H9 (cell line): ENCODE results near the gene PLCG1. TPM values are rescaled to one million over a fixed set of nuclear protein-coding genes. Genes with fewer than 3 reads are reported as not detected.

Source experiments
- DNase-seq: peaks from one replicate; pipeline ENCODE4 v3.0.0-alpha.2; 2017
- H2AFZ ChIP-seq: one replicate; pipeline ENCODE4 v1.6.1; 2013; ENCODE audit warnings: mild to moderate bottlenecking, low read length, control low read depth, moderate library complexity
- H2AK5ac ChIP-seq: 2 replicates; pipeline ENCODE4 v1.6.1; 2013; ENCODE audit warnings: low read length, control low read depth, mixed read lengths; ENCODE audit not compliant: insufficient read length
- H2BK120ac ChIP-seq: one replicate; pipeline ENCODE4 v1.6.1; 2013; ENCODE audit warnings: low read depth, mild to moderate bottlenecking, low read length, control low read depth, inconsistent platforms; ENCODE audit not compliant: poor library complexity, severe bottlenecking
- H2BK12ac ChIP-seq: 2 replicates; pipeline ENCODE4 v1.6.1; 2013; ENCODE audit warnings: low read length, control low read depth, mixed read lengths, low read depth; ENCODE audit not compliant: insufficient read length
- H2BK15ac ChIP-seq: 2 replicates; pipeline ENCODE4 v1.6.1; 2013; ENCODE audit warnings: low read depth, low read length, control low read depth
- H2BK20ac ChIP-seq: one replicate; pipeline ENCODE4 v1.6.1; 2013; ENCODE audit warnings: low read depth, mild to moderate bottlenecking, low read length, control low read depth, inconsistent platforms; ENCODE audit not compliant: poor library complexity, severe bottlenecking
- H2BK5ac ChIP-seq: 2 replicates; pipeline ENCODE4 v1.6.1; 2013; ENCODE audit warnings: low read length, control low read depth, mixed read lengths; ENCODE audit not compliant: insufficient read length
- H3K14ac ChIP-seq: 2 replicates; pipeline ENCODE4 v1.6.1; 2013; ENCODE audit warnings: low read length, control low read depth; ENCODE audit not compliant: insufficient read depth
- H3K18ac ChIP-seq: 2 replicates; pipeline ENCODE4 v1.6.1; 2013; ENCODE audit warnings: low read depth, mild to moderate bottlenecking, mixed read lengths, low read length, control low read depth; ENCODE audit not compliant: insufficient read length
- H3K23ac ChIP-seq: 2 replicates; pipeline ENCODE4 v1.6.1; 2013; ENCODE audit warnings: low read length, control low read depth, mixed read lengths, low read depth; ENCODE audit not compliant: insufficient read length
- H3K23me2 ChIP-seq: 2 replicates; pipeline ENCODE4 v1.6.1; 2013; ENCODE audit warnings: low read depth, mild to moderate bottlenecking, mixed read lengths, low read length, control low read depth; ENCODE audit not compliant: insufficient read length, poor library complexity, severe bottlenecking
- H3K27ac ChIP-seq: 2 replicates; pipeline ENCODE4 v1.5.1; 2013; ENCODE audit warnings: low read length, control low read depth, mixed read lengths, low read depth; ENCODE audit not compliant: insufficient read length
- H3K27me3 ChIP-seq: 2 replicates; pipeline ENCODE4 v1.6.1; 2013; ENCODE audit warnings: low read length, control low read depth, inconsistent platforms; ENCODE audit not compliant: insufficient read depth
- H3K4ac ChIP-seq: 2 replicates; pipeline ENCODE4 v1.6.1; 2013; ENCODE audit warnings: low read depth, mild to moderate bottlenecking, control low read depth, inconsistent platforms, low read length, moderate library complexity
- H3K4me1 ChIP-seq: 2 replicates; pipeline ENCODE4 v1.6.1; 2013; ENCODE audit warnings: low read length, control low read depth, inconsistent platforms; ENCODE audit not compliant: insufficient read depth
- H3K4me2 ChIP-seq: 2 replicates; pipeline ENCODE4 v1.6.1; 2013; ENCODE audit warnings: low read length, control low read depth, mixed read lengths; ENCODE audit not compliant: insufficient read length, insufficient read depth
- H3K56ac ChIP-seq: 2 replicates; pipeline ENCODE4 v1.6.1; 2013; ENCODE audit warnings: low read depth, mild to moderate bottlenecking, mixed read lengths, low read length, control low read depth; ENCODE audit not compliant: insufficient read length
- H3K79me1 ChIP-seq: 2 replicates; pipeline ENCODE4 v1.6.1; 2013; ENCODE audit warnings: low read depth, mild to moderate bottlenecking, moderate library complexity, low read length, control low read depth, inconsistent platforms; ENCODE audit not compliant: insufficient read depth, poor library complexity, severe bottlenecking
- H3K79me2 ChIP-seq: 2 replicates; pipeline ENCODE4 v1.6.1; 2013; ENCODE audit warnings: low read length, control low read depth, inconsistent platforms; ENCODE audit not compliant: insufficient read depth
- H3K9ac ChIP-seq: 2 replicates; pipeline ENCODE4 v1.6.1; 2013; ENCODE audit warnings: low read length, control low read depth, mixed read lengths; ENCODE audit not compliant: insufficient read length; ENCODE audit errors: extremely low read depth
- H3K9me3 ChIP-seq: one replicate; pipeline ENCODE4 v1.6.1; 2013; ENCODE audit warnings: low read depth, low read length, inconsistent platforms; ENCODE audit not compliant: control insufficient read depth
- H3T11ph ChIP-seq: one replicate; pipeline ENCODE4 v1.6.1; 2013; ENCODE audit warnings: mild to moderate bottlenecking, low read length, control low read depth, inconsistent platforms
- H4K20me1 ChIP-seq: one replicate; pipeline ENCODE4 v1.6.1; 2013; ENCODE audit not compliant: control insufficient read depth, insufficient read length, insufficient read depth
- H4K5ac ChIP-seq: 2 replicates; pipeline ENCODE4 v1.6.1; 2013; ENCODE audit warnings: low read depth, mild to moderate bottlenecking, mixed read lengths, low read length, control low read depth; ENCODE audit not compliant: insufficient read length
- H4K8ac ChIP-seq: replicated peaks from 2 replicates; pipeline ENCODE4 v1.6.1; 2013; ENCODE audit warnings: low read length, control low read depth, mixed read lengths, low read depth; ENCODE audit not compliant: insufficient read length
- H4K91ac ChIP-seq: 2 replicates; pipeline ENCODE4 v1.6.1; 2013; ENCODE audit warnings: low read depth, mild to moderate bottlenecking, moderate library complexity, mixed read lengths, low read length, control low read depth; ENCODE audit not compliant: insufficient read length
- H3K27ac Mint-ChIP-seq, 3 experiments: 2 replicates in 2 of 3; 3 replicates in 1 of 3; pipeline ENCODE4 v1.8.0; 2020 to 2021; ENCODE audit warnings: mixed read lengths in 3 of 3, mild to moderate bottlenecking in 1 of 3, moderate library complexity in 1 of 3
- H3K27me3 Mint-ChIP-seq: 2 replicates; pipeline ENCODE4 v1.8.0; 2021; ENCODE audit warnings: low read depth, mild to moderate bottlenecking, moderate library complexity, mixed read lengths
- H3K36me3 Mint-ChIP-seq, 3 experiments: 2 replicates in 2 of 3; 3 replicates in 1 of 3; pipeline ENCODE4 v1.8.0; 2020 to 2021; ENCODE audit warnings: low read depth in 3 of 3, mixed read lengths in 3 of 3; ENCODE audit not compliant: insufficient read depth in 1 of 3
- H3K4me1 Mint-ChIP-seq, 2 experiments: 2 replicates each; pipeline ENCODE4 v1.8.0; 2020; ENCODE audit warnings: mixed read lengths in 2 of 2
- H3K4me3 Mint-ChIP-seq, 2 experiments: 2 replicates in 1 of 2; 3 replicates in 1 of 2; pipeline ENCODE4 v1.8.0; 2020 to 2021; ENCODE audit warnings: mild to moderate bottlenecking in 2 of 2, mixed read lengths in 2 of 2, moderate library complexity in 1 of 2
- H3K9me3 Mint-ChIP-seq, 2 experiments: 2 replicates in 1 of 2; 3 replicates in 1 of 2; pipeline ENCODE4 v1.8.0; 2020; ENCODE audit warnings: mild to moderate bottlenecking in 2 of 2, mixed read lengths in 2 of 2, moderate library complexity in 1 of 2
- WGBS: extraction: QIAGEN DNeasy Blood & Tissue Kit; methylation state at CpG from one replicate; pipeline ENCODE4 v1.1.7; 2013; ENCODE audit warnings: missing lambda C conversion rate, low lambda C conversion rate, mixed read lengths; ENCODE audit not compliant: insufficient read length; ENCODE audit errors: extremely low coverage; 5-methylcytosine and 5-hydroxymethylcytosine counted together
- total RNA-seq: library from RNA; stranded (reverse); gene quantifications from 2 replicates; pipeline ENCODE4 v1.2.1, GENCODE V29; 2021
- TF ChIP-seq, protein P1 (sequence below): fragments of 200-600 bp; sonication (generic); conservative IDR thresholded peaks from 3 replicates; pipeline ENCODE4 v1.8.0; 2021; ENCODE audit warnings: antibody characterized with exemption, mild to moderate bottlenecking

Gene PLCG1
- total RNA-seq, 1 experiment from 2014 or later = 171 TPM

DNA sequence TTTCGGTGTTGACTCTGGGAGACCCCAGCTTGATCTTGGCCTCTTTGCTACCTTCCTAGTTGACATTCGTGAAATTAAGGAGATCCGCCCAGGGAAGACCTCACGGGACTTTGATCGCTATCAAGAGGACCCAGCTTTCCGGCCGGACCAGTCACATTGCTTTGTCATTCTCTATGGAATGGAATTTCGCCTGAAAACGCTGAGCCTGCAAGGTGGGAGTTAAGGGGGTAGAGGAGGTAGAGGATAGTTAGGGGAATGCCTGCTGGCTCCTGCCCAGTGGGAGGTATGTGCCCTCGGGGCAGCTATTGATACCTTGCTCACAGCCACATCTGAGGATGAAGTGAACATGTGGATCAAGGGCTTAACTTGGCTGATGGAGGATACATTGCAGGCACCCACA is 22.2 kb downstream of the PLCG1 start:
- Mint-ChIP-seq H3K4me1 (peaks cover 32 to 38% of the 10 kb centered on the region in 2 experiments), H3K36me3 (peaks cover 40 to 47% (median 46%) of the 10 kb centered on the region in 3 experiments), H3K27ac (peak overlapping the region; percentile 12 to 94 (median 21); a peak in 4 of 7 replicates), H3K27me3 (no peaks in the 10 kb centered on the region), H3K9me3 (no peaks in the 10 kb centered on the region), H3K4me3 (no peak overlapping the region; a peak in 1 of 5 replicates)
- no peak overlapping the region for H3K4me2 ChIP-seq
- no peak overlapping the region for H2BK15ac ChIP-seq
- no peak overlapping the region for H3T11ph ChIP-seq
- no peak overlapping the region for H3K9ac ChIP-seq
- no peaks in the 10 kb centered on the region for H3K9me3 ChIP-seq
- H3K79me2 ChIP-seq = peaks cover 24% of the 10 kb centered on the region; the same call in 1 of the 2 replicates
- no peak overlapping the region for H3K23ac ChIP-seq
- no peak overlapping the region for H2AK5ac ChIP-seq
- no peak overlapping the region for H4K5ac ChIP-seq
- no peak overlapping the region for H2BK120ac ChIP-seq
- H3K14ac ChIP-seq = no peak overlapping the region
- no peak for DNase-seq
- no peak overlapping the region for H4K91ac ChIP-seq
- no peak overlapping the region for H3K27ac ChIP-seq
- H2BK5ac ChIP-seq = no peak overlapping the region
- H3K27me3 ChIP-seq = no peaks in the 10 kb centered on the region
- no peak overlapping the region for H4K8ac ChIP-seq
- peaks cover 2% of the 10 kb centered on the region for H4K20me1 ChIP-seq
- H2BK12ac ChIP-seq = no peak overlapping the region
- no peaks in the 10 kb centered on the region for H3K23me2 ChIP-seq
- no peak overlapping the region for H2AFZ ChIP-seq
- H3K18ac ChIP-seq = no peak overlapping the region
- H3K4ac ChIP-seq = no peak overlapping the region
- peaks cover 11% of the 10 kb centered on the region for H3K79me1 ChIP-seq
- H3K56ac ChIP-seq = no peak overlapping the region
- WGBS = no CpG with 5 or more reads among the region's 10 CpGs
- TF ChIP-seq, protein P1, sequence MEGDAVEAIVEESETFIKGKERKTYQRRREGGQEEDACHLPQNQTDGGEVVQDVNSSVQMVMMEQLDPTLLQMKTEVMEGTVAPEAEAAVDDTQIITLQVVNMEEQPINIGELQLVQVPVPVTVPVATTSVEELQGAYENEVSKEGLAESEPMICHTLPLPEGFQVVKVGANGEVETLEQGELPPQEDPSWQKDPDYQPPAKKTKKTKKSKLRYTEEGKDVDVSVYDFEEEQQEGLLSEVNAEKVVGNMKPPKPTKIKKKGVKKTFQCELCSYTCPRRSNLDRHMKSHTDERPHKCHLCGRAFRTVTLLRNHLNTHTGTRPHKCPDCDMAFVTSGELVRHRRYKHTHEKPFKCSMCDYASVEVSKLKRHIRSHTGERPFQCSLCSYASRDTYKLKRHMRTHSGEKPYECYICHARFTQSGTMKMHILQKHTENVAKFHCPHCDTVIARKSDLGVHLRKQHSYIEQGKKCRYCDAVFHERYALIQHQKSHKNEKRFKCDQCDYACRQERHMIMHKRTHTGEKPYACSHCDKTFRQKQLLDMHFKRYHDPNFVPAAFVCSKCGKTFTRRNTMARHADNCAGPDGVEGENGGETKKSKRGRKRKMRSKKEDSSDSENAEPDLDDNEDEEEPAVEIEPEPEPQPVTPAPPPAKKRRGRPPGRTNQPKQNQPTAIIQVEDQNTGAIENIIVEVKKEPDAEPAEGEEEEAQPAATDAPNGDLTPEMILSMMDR = no peak
- no peak overlapping the region for H2BK20ac ChIP-seq
- H3K4me1 ChIP-seq = peaks cover 2% of the 10 kb centered on the region; the same call in 1 of the 2 replicates
